ENCODE data around the gene CSNK2A2. TPM values are rescaled to one million over a fixed set of nuclear protein-coding genes. Genes with fewer than 3 reads are reported as not detected.

Gene CSNK2A2
- total RNA-seq, 4 donors from 2014 or later, result 28.7 to 53.5 (median 40.0) TPM

- peaks cover 4% of the 10 kb centered on the region for H3K27me3 ChIP-seq
- WGBS, 2 donors (ENCODE audit: low coverage in 1 of 2), result 55 to 63% methylated on average over 5 of the region's 5 CpGs
- peaks cover 5 to 16% (median 15%) of the 10 kb centered on the region in 4 donors for H3K4me1 ChIP-seq
- in situ Hi-C loops (cut with MboI; ENCODE audit: low pct_ligation_motif_present in 1 of 4, low pct_unique_long_range_greater_than_20kb in 1 of 4, low sequenced_read_pairs in 3 of 4), result no loop called here
- no peak for TF ChIP-seq POLR2A (IDR thresholded peaks at IDR 0.05)
- intact Hi-C loops (cut with DNase I; ENCODE audit: low total_unique reads), result no loop called here
- H3K4me3 ChIP-seq, result no peak overlapping the region
- H3K36me3 ChIP-seq, result no peaks in the 10 kb centered on the region
- H3K9me3 ChIP-seq, result no peaks in the 10 kb centered on the region
- no peak for DNase-seq
- no peak overlapping the region for H3K27ac ChIP-seq
These were observed 3.3 kb upstream of the CSNK2A2 start for GRCh38 chr16:58201163-58201562.

GRCh38 chr16:58200004-58200797 is 2.3 kb upstream of the CSNK2A2 start:
- TF ChIP-seq POLR2A (IDR thresholded peaks at IDR 0.05) (no peak), EP300 (IDR thresholded peaks at IDR 0.05; ENCODE audit: low read depth) (no peak), POLR2AphosphoS5 (IDR thresholded peaks at IDR 0.05) (no peak), CTCF (IDR thresholded peaks at IDR 0.05) (no peak)
- no peak for DNase-seq
- H3K27ac ChIP-seq, result no peak overlapping the region
- H3K9me3 ChIP-seq, result no peaks in the 10 kb centered on the region
- in situ Hi-C loops (cut with MboI; ENCODE audit: low pct_ligation_motif_present in 1 of 4, low pct_unique_long_range_greater_than_20kb in 1 of 4, low sequenced_read_pairs in 3 of 4), result no loop called here
- H3K36me3 ChIP-seq, result peaks cover 0 to 8% (median 0%) of the 10 kb centered on the region in 4 donors
- peaks cover 4% of the 10 kb centered on the region for H3K27me3 ChIP-seq
- WGBS, 2 donors (ENCODE audit: low coverage in 1 of 2), result 85 to 86% methylated on average over 6 to 7 of the region's 7 CpGs
- H3K4me1 ChIP-seq, result peaks cover 5 to 25% (median 17%) of the 10 kb centered on the region in 4 donors
- no peak overlapping the region for H3K4me3 ChIP-seq
- intact Hi-C loops (cut with DNase I; ENCODE audit: low total_unique reads), result no loop called here

- in situ Hi-C loops (cut with MboI; ENCODE audit: low pct_ligation_motif_present in 1 of 4, low pct_unique_long_range_greater_than_20kb in 1 of 4, low sequenced_read_pairs in 3 of 4), result no loop called here
- 81 to 92% methylated on average over 2 to 3 of the region's 3 CpGs for WGBS, 2 donors (ENCODE audit: low coverage in 1 of 2)
- H3K36me3 ChIP-seq, result peaks cover 0 to 19% (median 5%) of the 10 kb centered on the region in 4 donors
- intact Hi-C loops (cut with DNase I; ENCODE audit: low total_unique reads), result loop anchor here (5.0 kb wide), 1 partner anchor 72 kb away; the partner anchor contains the start of gene CFAP20
- no peak overlapping the region for H3K27ac ChIP-seq
- H3K4me1 ChIP-seq, result peaks cover 5 to 26% (median 17%) of the 10 kb centered on the region in 4 donors
- no peaks in the 10 kb centered on the region for H3K27me3 ChIP-seq
- DNase-seq, result no peak
- no peak overlapping the region for H3K4me3 ChIP-seq
- TF ChIP-seq POLR2A (IDR thresholded peaks at IDR 0.05), result no peak
- no peak for TF ChIP-seq CTCF (IDR thresholded peaks at IDR 0.05)
- no peak for TF ChIP-seq POLR2AphosphoS5 (IDR thresholded peaks at IDR 0.05)
- TF ChIP-seq EP300 (IDR thresholded peaks at IDR 0.05; ENCODE audit: low read depth), result no peak
- no peaks in the 10 kb centered on the region for H3K9me3 ChIP-seq
These were observed 1.0 kb upstream of the CSNK2A2 start for GRCh38 chr16:58198803-58199411.

DNA sequence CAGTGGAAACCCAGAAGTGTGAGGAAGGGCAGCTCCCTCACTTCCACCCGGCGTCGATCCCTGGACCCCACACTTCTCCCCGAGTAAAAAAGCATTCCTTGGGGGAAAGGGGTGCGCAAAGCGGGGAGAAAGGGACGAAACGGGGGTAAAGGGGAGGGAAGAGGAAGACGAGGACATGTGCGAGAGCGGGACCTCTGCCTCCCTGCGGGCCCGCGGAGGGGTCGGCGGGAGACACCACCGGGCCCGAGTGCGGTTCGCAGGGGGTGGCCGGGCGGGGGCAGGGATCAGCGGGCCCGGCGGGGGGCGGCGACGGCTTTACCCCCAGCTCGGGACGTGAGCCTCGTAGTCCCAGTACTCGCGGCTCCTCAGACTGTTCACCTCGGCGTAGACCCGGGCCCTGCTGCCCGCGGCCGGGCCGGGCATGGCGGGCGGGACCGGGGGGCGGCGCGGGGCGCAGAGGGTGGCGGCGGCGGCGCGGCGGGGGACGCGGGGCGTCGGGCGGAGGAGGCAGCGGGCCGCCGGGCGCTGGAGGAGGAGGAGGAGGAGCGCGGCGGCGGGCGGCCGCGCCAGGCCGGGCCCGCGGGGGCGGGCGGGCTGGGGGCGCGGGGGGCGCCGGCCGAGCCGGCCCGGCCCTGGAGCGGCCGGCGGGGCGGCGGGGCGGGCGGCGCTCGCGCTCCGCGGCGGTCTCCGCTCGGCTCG is 443 bp downstream of the CSNK2A2 start:
- Histone ChIP-seq H3K36me3 (peaks cover 0 to 28% (median 13%) of the 10 kb centered on the region in 4 donors), H3K4me3 (peak overlapping the region; percentile 70 to 93 (median 83)), H3K9me3 (no peaks in the 10 kb centered on the region), H3K4me1 (peaks cover 5 to 26% (median 17%) of the 10 kb centered on the region in 4 donors), H3K27me3 (no peaks in the 10 kb centered on the region), H3K27ac (peak overlapping the region in 3 of 4 donors; percentile 53 to 70 (median 63))
- TF ChIP-seq CTCF (IDR thresholded peaks at IDR 0.05), result no peak
- TF ChIP-seq EP300 (IDR thresholded peaks at IDR 0.05; ENCODE audit: low read depth), result no peak
- TF ChIP-seq POLR2A (IDR thresholded peaks at IDR 0.05), result no peak
- no peak for TF ChIP-seq POLR2AphosphoS5 (IDR thresholded peaks at IDR 0.05)
- intact Hi-C loops (cut with DNase I; ENCODE audit: low total_unique reads), result loop anchor here (5.0 kb wide), 1 partner anchor 70 kb away; the partner anchor contains the start of gene CFAP20
- WGBS, 2 donors (ENCODE audit: low coverage in 1 of 2), result 2% methylated on average over 15 of the region's 97 CpGs; no CpG with 5 or more reads in 1 of the 2 donors
- DNase-seq, result no peak
- in situ Hi-C loops (cut with MboI; ENCODE audit: low pct_ligation_motif_present in 1 of 4, low pct_unique_long_range_greater_than_20kb in 1 of 4, low sequenced_read_pairs in 3 of 4), result no loop called here
